Fibroblast of skin of left quadriceps (primary cell): ENCODE data around the gene NCK1.
"Not testable (repeated sequence)": the region's sequence is repeated elsewhere in the genome, so short reads cannot be mapped to it uniquely, and the experiment has no call there.

Experiments used
- DNase-seq, 2 experiments: peaks; one replicate each; pipeline ENCODE4 v3.0.0-alpha.2; 2013; ENCODE audit warnings: low read depth in 2 of 2

NCK1 gene

DNA sequence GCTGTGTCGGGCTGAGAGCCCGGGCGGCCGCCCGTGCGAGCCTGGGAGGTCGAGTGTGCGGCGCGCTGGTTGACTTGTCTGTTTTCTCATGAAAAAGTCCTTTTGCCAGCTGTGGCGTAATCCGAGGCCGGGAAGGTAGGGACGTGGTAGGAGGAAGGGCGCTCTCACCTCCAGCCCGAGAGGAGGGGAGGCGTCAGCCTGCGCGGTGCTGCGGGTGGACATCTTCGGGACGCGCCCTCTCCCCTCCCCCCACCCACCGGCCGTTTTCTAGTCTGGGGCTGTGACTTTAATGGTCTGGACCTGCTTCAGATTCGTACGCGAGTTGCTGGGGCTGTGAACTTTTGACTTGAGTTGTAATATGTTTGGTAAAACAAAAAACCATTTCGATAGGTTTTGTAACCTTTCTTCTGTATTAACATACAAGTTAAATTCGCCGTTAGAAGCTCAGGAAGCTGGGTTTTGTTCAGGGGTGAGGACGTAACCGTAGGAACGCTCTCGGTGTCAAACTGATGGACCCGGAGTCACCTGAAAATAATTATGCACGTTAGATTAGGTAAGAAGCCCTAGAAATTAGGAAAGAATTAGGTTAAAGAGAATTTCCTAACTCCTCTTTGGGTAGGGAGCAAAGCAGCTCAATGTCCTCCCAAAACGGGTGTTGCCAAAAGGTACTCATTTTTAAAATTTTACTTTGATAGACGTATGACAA, 762 bp downstream of the NCK1 start:
- peak in 1 of 2 experiments; percentile 26 for DNase-seq

DNA sequence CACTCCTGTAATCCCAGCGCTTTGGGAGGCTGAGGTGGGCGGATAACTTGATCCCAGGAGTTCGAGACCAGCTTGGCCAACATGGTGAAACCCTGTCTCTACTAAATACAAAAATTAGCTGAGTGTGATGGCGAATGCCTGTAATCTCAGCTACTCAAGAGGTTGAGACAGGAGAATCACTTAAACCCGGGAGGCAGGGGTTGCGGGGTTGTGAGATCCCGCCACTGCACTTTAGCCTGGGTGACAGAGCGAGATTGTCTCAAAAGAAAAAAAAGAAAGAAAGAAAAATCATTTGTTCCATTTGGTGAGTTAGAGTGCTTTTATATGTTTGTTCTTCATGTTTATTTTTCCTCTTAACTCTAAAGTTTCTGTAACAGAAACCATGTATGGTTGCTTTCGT, 7.3 kb downstream of the NCK1 start:
- DNase-seq, result no peak

DNA sequence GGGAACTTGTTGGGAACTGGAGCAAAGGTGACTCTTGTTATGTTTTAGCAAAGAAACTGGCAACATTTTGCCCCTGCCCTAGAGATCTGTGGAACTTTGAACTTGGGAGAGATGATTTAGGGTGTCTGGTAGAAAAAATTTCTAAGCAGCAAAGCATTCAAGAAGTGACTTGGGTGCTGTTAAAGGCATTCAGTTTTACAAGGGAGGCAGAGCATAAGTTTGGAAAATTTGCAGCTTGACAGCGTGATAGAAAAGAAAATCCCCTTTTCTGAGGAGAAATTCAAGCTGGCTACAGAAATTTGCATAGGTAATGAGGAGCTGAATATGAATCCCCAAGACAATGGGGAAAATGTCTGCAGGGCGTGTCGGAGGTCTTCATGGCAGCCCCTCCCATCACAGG, 10.2 kb downstream of the NCK1 start:
- not testable (repeated sequence) for DNase-seq

DNA sequence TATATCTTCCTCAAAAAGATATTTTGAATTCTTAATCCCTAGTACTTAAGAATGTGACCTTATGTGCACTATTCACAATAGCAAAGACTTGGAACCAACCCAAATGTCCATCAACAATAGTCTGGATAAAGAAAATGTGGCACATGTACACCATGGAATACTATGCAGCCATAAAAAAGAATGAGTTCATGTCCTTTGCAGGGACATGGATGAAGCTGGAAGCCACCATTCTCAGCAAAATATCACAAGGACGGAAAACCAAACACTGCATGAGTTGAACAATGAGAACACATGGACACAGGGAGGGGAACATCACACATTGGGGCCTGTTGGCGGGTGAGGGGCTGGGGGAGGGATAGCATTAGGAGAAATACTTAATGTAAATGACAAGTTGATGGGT, 17.5 kb downstream of the NCK1 start:
- DNase-seq, result not testable (repeated sequence)

DNA sequence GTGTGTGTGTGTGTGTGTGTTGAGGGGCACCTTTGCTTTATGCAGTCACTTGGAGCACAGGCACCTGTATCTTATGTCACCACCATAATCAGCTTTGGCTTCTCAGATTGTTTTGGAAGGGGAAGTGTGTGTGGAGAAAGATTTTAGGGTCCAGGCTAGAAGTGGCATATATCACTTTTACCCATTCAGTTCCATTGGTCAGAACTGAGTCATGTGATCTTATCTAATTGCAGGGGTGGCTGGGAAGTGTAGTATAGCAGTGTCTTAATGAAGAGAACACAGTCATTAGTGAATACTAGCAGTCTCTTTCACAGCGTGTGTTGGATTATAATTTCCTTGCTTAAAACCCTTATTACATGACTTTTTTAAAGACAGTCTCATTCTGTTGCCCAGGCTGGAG, 20.6 kb downstream of the NCK1 start:
- DNase-seq, result no peak

DNA sequence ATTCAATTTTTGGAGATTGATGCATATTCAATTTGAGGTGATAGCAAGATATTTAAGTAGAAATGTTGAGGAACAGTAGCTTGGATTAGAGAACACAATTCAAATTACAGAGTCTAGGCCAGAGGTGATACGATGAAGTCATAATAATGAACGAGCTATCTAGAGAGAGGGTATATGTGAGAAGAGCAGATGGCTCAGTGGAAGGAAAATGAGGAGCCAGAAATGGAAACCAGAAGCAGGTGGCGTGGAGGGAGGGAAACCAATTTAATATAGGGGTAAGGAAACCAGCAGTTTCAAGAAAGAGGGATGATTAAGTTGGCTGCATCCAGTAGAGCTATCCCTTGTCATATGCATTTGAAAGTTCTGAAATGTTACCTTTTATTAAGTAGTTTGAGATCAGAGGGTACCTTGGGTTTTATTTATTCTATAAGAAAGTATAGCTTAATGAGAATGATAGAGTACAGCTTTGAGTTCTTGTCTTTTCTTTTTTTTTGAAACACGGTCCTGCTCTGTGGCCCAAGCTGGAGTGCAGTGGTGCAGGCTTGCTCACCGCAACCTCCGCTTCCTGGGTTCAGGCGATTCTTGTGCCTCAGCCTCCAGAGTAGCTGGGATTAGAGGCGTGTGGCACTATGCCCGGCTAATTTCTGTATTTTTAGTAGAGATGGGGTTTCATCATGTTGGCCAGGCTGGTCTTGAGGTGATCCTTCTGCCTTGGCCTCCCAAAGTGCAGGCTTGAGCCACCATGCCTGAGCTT, 22.1 kb downstream of the NCK1 start:
- no peak for DNase-seq

DNA sequence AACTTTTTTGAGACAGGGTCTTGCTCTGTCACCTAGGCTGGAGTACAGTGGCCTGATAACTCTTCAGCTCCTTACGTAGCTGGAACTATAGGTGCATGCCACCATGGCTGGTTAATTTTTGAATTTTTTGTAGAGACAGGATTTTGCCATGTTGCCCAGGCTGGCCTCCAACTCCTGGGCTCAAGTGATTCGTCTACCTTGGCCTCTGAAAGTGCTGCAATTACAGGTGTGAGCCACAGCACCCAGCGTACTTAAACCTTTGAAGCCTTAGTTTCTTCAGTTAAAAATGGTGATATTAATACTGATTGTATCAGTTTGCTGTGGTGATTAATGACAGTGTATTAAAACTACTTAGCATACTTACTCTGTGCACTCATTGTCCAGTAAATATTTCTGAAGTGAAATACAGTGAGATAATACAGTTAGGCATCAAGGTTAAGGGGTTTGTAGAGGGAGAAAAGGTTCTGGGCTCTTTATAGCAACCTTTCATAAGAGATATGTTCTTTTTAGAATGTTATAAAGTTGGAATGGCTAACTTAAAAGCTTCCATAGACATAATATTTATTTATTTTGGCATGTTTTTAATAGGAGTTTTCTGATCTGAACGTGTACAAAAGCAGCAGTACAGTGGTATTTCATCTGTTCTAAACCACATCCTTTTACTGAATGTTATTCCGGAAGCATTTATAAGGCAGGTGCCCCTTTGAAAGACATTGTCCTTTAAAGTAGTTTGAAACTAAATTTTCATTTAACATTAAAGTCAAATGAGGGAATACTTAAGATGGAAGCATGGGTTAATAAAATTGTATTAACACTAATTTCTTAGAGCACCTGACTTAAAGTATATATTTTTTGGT, 23.6 kb downstream of the NCK1 start:
- DNase-seq, result no peak

DNA sequence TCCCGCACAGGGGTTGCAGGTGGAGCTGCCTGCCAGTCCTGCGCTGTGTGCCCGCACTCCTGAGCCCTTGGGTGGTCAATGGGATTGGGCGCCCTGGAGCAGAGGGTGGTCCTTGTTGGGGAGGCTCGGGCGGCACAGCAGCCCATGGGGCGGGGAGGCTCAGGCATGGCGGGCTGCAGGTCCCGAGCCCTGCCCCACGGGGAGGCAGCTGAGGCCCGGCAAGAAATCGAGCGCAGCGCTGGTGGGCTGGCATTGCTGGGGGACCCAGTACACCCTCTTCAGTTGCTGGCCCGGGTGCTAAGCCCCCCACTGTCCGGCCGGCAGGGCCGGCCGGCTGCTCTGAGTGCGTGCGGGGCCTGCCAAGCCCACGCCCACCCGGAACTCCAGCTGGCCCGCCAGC, 27.9 kb downstream of the NCK1 start:
- DNase-seq, result no peak

DNA sequence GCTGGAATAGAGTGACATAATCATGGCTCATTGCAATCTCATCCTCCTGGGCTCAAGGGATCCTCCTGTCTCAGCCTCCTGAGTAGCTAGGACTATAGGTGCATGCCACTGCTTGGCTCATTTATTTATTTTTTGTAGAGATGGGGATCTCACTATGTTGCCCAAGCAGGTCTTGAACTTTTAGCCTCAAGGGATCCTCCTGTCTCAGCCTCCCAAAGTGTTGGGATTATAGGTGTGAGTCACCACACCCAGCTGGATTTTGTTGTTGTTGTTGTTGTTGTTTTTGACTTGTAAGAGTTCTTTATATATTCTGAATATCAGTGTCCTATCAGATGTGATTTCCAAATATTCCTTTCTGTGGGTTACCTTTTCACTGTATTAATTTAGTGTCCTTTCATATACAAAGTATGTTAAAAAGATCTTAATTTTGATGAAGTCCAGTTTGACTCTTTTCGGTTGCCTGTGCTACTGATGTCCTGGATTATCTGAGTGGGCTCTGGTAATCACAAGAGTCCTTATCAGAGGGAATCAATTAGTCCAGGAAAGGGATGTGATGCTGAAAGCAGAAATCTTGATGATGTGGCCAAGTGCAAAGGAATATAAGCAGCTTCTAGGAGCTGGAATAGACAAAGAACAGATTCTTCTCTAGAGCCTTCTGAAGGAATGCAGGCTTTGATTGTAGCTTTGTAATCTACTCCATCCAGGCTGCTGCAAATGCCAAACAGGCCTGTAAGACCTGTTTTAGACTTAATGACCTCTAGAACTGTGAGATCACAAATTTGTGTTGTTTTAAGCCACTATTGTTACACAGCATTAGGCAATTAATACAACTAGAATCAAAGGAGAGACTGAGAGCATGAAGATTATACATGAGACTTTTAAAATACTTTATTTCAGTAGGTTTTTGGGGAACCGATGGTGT, 30.2 kb downstream of the NCK1 start:
- no peak for DNase-seq

DNA sequence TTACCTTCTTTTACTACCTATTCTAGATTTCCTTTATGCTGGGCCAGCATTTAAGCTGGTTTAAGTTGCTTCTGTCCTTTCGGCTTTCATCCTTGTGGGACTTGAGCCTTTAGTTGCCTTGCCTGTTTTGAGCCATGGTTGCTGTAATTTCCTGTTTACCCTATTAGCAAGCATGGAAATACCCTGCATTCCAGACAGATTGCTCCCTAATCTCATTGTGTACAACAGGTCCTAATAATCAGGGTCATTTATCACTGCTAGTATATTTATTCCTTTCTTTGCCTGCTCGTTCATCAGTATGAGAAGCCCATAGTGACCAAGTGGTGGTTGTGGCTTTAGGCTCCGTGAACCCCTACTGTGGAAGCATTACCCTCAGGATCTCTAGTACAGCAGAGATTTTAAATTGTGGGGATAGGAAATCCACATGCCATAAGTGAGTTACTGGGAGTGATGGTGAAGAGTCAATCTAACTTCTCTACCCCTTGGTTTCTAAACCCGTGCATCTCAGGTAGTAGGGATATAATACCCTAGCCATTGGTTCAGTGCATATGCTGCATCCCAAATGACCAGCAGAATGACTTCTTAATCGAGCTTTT, 31.9 kb downstream of the NCK1 start:
- peak; percentile 27 to 30 for DNase-seq

DNA sequence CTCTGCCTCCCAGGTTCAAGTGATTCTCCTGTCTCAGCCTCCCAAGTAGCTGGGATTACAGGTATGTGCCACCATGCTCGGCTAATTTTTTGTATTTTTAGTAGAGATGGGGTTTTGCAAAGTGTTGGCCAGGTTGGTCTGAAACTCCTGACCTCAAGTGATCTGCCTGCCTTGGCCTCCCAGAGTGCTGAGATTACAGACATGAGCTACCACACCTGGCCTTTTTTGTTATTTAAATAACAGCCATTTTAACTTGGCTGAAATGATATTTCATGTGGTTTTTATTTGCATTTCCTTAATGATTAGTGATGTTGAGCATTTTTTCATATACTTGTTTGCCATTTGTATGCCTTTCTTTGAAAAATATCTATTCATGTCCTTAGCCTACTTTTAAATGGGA, 35.2 kb downstream of the NCK1 start:
- DNase-seq, result not testable (repeated sequence)

DNA sequence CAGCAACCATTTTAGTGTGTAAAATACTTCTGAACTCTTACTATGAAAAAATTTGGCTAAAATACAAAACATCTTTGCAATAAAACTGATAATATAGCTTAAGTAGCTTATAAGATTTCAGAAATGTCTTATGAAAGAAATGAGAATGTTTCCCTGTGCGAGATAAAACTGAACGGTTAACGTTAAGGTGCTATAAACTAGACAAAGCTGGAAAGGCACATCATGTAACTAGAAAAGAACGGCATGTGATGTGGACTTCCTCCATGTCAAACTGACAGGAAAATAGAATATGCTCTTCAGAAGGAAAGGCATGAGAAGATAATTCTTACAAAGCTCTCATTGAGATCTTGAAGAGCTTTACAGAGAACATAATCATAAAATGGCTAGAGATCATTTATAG, 36.5 kb downstream of the NCK1 start:
- DNase-seq, result no peak

DNA sequence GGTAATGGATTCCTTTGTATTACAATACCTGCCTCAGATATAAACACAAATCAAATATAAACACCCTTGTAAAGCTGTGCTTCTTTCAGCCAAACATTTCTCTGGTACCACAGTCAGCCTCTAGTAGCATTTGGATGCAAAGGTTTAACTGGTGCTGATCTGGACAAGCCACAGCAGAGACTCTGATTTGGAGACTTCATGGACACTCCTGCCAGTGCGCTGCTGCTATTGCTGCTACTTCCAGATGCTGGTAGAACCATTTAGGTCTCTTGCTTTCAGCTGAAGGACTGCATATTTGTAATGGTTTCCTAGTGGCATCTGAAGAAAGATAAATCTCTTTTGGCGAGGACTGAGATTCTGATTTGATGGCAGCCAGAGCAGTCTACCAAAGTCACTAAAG, 36.9 kb downstream of the NCK1 start:
- DNase-seq, result no peak

DNA sequence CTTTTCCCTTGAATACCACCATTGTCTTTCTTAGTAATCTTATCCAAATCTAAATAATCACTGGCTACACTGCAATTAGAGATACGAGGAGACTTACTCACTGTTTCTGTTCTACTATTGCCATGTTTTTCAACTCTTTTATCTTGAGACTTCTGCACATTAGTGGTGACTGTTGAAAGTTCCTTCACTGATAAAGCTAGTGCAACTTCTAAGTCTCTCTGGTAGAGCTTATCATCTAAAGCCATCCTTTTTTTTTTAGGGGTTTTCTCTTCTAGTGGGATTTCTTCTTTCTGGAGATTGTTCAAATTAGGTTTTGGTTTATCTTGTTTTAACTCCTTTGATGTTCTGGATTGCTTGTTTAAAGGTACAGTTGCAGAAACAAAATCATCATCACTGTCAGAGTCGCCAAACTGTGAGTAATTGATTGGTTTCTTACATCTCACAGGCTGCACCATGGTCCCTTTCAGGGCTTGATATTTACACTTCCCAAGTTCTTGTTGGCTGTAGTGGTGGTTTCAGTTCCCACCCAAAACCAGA, 37.7 kb downstream of the NCK1 start:
- DNase-seq, result no peak

DNA sequence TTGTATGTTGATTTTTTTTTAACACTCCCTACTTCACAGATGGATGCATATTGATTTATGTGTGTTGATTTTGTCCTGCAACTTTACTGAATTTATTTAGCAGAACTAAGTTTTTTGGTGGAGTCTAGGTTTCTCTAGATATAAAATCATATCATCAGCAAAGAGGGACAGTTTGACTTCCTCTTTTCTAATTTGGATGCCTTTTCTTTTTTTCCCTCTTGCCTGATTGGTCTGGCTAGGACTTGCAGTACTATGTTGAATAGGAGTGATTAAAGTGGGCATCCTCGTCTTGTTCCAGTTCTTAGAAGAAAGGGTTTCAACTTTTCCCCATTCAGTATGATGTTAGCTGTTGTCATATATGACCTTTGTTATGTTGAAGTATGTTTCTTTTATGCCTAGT, 38.7 kb downstream of the NCK1 start:
- not testable (repeated sequence) for DNase-seq

DNA sequence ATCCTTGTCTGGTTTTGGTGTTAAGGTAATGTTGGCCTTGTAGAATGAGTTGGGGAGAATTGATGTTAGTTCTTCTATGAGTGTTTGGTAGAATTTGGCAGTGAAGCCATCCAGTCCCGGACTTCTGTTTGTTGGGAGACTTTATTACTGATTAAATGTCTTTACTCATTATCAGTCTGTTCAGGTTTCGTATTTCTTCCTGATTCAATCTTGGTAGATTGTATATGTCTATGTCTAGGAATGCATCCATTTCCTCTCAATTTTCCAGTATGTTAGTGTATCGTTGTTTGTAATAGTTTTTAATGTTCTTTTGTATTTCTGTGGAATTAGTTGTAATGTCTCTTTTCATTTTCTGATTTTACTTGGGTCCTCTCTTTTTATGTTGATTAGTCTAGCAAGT, 39.4 kb downstream of the NCK1 start:
- DNase-seq, result no peak

DNA sequence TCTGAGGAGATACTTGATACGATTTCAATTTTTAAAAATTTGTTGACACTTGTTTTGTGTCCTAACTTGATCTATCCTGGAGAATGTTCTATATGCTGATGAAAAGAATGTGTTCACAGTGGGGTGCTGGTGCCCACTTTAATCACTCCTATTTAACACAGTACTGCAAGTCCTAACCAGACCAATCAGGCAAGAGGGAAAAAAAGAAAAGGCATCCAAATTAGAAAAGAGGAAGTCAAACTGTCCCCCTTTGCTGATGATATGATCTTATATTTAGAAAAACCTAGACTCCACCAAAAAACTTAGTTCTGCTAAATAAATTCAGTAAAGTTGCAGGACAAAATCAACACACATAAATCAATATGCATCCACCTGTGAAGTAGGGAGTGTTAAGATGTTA, 40.5 kb downstream of the NCK1 start:
- not testable (repeated sequence) for DNase-seq

DNA sequence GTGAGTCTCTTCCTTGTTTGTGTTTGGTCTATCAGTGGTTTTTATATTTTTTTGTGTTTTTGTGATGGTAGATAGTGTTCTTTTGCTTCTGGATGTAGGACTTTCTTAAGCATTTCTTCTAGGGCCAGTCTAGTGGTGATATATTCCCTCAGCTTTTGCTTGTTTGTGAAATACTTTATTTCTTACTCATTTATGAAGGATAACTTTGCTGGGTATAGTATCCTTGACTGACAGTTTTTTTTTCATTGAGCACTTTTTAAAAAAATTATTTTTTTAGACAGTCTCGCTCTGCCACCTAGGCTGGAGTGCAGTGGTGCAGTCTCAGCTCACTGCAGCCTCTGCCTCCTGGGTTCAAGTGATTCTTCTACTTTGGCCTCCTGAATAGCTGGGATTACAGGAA, 41.9 kb downstream of the NCK1 start:
- DNase-seq, result no peak

DNA sequence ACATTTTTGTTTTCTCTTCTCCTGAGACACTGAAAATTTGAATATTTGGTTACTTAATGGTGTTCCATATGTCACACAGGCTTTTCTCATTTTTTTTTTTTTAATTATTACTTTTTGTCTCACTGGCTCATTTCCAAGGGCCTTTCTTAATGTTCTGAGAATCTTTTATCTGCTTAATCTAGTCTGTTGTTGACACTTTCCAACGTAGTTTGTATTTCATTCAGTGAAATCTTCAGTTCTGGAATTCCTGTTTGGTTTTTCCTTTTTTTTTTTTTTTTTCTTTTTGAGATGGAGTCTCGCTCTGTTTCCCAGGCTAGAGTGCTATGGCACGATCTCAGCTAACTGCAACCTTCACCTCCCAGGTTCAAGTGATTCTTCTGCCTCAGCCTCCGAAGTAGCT, 42.7 kb downstream of the NCK1 start:
- DNase-seq, result no peak

DNA sequence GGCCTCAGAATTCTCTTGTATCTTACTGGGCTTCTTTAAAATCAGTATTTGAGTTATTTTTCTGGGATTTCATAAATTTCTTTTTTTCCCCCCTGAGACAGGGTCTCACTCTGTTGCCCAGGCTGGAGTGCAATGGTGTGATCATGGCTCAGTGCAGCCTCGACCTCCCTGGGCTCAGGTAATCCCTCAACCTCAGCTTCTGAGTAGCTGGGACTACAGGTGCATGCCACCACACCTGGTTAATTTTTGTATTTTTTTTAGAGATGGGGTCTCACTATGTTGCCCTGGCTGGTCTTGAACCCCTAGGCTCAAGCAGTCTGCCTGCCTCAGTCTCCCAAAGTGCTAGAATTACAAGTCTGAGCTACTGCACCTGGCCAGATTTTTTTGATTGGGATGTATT, 43.5 kb downstream of the NCK1 start:
- DNase-seq, result no peak

DNA sequence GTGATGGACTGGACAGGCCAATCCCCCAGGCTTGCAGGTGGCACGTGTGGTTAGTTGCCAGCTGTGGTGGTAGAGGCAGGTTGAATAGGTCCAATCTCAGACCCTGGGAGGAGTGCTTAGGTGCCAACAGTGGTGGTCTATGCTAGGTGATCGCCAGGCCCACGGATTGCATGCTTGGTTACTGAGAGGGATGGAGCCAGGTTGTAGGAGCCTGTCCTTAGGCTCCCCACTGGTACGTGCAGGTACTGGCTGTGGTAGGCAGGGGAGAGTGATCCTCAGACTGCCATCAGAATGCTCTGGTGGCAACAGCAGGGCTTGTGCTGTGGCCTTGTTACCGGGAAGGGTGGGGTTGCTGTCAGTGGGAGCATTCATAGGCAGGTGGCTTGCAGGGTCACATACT, 44.7 kb downstream of the NCK1 start:
- no peak for DNase-seq
